Glutamatergic neuron (in vitro differentiated cells): Measurements from ENCODE around the gene JAGN1. TPM values are rescaled to one million over a fixed set of nuclear protein-coding genes. Genes with fewer than 3 reads are reported as not detected.
A peak's percentile ranks its signal among the peaks of the same experiment; 100 is the strongest.

Experiments
- DNase-seq: peaks from one replicate; pipeline ENCODE4 v3.0.0; 2022
- H3K27ac Mint-ChIP-seq: one replicate; pipeline ENCODE4 v1.8.0; 2020; ENCODE audit warnings: mild to moderate bottlenecking, mixed read lengths, inconsistent platforms; ENCODE audit not compliant: unreplicated experiment
- H3K27me3 Mint-ChIP-seq: one replicate; pipeline ENCODE4 v1.8.0; 2020; ENCODE audit warnings: mild to moderate bottlenecking, moderate library complexity, mixed read lengths, inconsistent platforms; ENCODE audit not compliant: unreplicated experiment
- H3K36me3 Mint-ChIP-seq: one replicate; pipeline ENCODE4 v1.8.0; 2020; ENCODE audit warnings: mild to moderate bottlenecking, mixed read lengths, inconsistent platforms; ENCODE audit not compliant: unreplicated experiment
- H3K4me1 Mint-ChIP-seq: one replicate; pipeline ENCODE4 v1.8.0; 2020; ENCODE audit warnings: mild to moderate bottlenecking, low read depth, mixed read lengths, inconsistent platforms; ENCODE audit not compliant: unreplicated experiment
- H3K4me3 Mint-ChIP-seq: one replicate; pipeline ENCODE4 v1.8.0; 2020; ENCODE audit warnings: mild to moderate bottlenecking, mixed read lengths, inconsistent platforms; ENCODE audit not compliant: unreplicated experiment
- H3K9me3 Mint-ChIP-seq: one replicate; pipeline ENCODE4 v1.8.0; 2020; ENCODE audit warnings: mild to moderate bottlenecking, moderate library complexity, mixed read lengths, inconsistent platforms; ENCODE audit not compliant: unreplicated experiment
- long read RNA-seq: library from polyadenylated mRNA; unstranded; transcript quantifications from one replicate; pipeline ENCODE4 v2.0.0, GENCODE V29; 2020; ENCODE audit not compliant: unreplicated experiment
- total RNA-seq: library from RNA; stranded (reverse); fragmentation: NEBNext Ultra II Directional; extraction: Animal tissue kit (Norgen Biotek cat#: 25700); gene quantifications from one replicate; pipeline ENCODE4 v1.2.1, GENCODE V29; 2021; ENCODE audit not compliant: unreplicated experiment
- TF ChIP-seq, protein P1 (sequence below): fragments of 200-600 bp; sonication (generic); IDR thresholded peaks from one replicate; pipeline ENCODE4 v1.5.0; 2021; ENCODE audit not compliant: partially characterized antibody, unreplicated experiment

The JAGN1 gene
- total RNA-seq, result 37.8 TPM
- long read RNA-seq, transcript JAGN1-201 (2 exons, 1,675 nt), result major isoform, 64 of 68 reads
- long read RNA-seq, partial matches to known transcripts, result 1 of 68 reads
- long read RNA-seq, other reads (novel, unspliced or antisense), result 2 of 68 reads

DNA sequence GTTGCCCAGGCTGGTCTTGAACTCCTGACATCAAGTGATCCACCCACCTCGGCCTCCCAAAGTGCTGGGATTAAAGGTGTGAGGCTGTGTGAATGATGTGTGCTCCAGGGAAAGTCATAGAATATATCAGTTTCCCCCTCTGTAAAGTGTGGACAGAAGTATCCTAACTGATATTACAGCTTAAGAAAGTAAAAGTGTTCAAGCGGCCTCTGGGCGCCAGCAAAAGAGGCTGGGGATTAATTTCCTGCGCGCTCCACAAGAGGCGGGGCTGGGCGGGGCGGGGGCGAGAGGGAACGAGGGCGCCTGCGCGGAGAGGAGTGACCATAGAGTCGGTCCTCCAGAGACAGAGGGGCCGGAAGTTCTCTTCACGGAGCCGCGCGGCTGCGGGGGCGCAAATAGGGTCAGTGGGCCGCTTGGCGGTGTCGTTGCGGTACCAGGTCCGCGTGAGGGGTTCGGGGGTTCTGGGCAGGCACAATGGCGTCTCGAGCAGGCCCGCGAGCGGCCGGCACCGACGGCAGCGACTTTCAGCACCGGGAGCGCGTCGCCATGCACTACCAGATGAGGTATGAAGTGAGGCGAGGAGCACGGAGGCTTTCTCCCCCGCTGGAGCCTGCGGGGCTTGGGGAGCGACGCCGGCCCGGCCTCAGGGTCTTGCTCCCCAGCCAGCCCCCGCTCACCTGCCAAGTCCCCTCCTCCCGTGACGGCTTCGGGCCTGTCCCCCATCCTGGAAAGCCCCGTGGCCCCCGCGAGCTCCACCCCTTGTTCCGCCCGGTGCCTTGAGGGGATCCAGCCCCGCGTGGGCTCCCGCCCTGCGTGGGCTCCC is at the start of gene JAGN1:
TSS of gene JAGN1 (plus strand) at position 362 of the 823 bp plus-strand sequence. CDS start at position 475, 113 bp downstream.
- H3K27ac Mint-ChIP-seq, result peak within 1 kb of the TSS; percentile 95
- H3K4me1 Mint-ChIP-seq, result peaks cover 4% of the 10 kb centered on the region
- H3K9me3 Mint-ChIP-seq, result peaks cover 5% of the 10 kb centered on the region
- no peaks in the 10 kb centered on the region for H3K36me3 Mint-ChIP-seq
- peak within 1 kb of the TSS; percentile 94 for H3K4me3 Mint-ChIP-seq
- peak; percentile 91 for DNase-seq
- TF ChIP-seq, protein P1, sequence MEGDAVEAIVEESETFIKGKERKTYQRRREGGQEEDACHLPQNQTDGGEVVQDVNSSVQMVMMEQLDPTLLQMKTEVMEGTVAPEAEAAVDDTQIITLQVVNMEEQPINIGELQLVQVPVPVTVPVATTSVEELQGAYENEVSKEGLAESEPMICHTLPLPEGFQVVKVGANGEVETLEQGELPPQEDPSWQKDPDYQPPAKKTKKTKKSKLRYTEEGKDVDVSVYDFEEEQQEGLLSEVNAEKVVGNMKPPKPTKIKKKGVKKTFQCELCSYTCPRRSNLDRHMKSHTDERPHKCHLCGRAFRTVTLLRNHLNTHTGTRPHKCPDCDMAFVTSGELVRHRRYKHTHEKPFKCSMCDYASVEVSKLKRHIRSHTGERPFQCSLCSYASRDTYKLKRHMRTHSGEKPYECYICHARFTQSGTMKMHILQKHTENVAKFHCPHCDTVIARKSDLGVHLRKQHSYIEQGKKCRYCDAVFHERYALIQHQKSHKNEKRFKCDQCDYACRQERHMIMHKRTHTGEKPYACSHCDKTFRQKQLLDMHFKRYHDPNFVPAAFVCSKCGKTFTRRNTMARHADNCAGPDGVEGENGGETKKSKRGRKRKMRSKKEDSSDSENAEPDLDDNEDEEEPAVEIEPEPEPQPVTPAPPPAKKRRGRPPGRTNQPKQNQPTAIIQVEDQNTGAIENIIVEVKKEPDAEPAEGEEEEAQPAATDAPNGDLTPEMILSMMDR, result no peak
- H3K27me3 Mint-ChIP-seq, result peaks cover 2% of the 10 kb centered on the region

DNA sequence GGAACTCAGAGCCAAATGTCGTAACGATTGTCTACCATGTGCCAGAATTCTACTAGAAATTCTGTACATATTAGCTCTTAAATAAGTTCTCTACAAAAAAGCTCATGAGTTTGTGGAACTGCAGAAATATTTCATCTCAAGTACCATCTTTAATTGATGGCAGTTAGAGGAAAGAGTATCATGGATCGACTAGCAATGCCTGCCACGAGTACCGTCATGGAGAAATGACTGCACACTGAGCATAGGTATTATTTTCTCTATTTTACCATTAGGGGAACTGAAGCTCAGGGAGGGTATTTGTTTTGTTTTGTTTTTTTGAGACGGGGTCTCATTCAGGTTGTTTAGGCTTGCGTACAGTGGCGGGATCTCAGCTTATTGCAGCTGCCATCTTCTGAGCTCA is 49.4 kb upstream of the JAGN1 start:
- peaks cover 9% of the 10 kb centered on the region for H3K4me1 Mint-ChIP-seq
- TF ChIP-seq, protein P1, result no peak
- no peak overlapping the region for H3K4me3 Mint-ChIP-seq
- H3K27me3 Mint-ChIP-seq, result no peaks in the 10 kb centered on the region
- H3K36me3 Mint-ChIP-seq, result peaks cover 5% of the 10 kb centered on the region
- no peak overlapping the region for H3K27ac Mint-ChIP-seq
- DNase-seq, result no peak
- H3K9me3 Mint-ChIP-seq, result peaks cover 5% of the 10 kb centered on the region

DNA sequence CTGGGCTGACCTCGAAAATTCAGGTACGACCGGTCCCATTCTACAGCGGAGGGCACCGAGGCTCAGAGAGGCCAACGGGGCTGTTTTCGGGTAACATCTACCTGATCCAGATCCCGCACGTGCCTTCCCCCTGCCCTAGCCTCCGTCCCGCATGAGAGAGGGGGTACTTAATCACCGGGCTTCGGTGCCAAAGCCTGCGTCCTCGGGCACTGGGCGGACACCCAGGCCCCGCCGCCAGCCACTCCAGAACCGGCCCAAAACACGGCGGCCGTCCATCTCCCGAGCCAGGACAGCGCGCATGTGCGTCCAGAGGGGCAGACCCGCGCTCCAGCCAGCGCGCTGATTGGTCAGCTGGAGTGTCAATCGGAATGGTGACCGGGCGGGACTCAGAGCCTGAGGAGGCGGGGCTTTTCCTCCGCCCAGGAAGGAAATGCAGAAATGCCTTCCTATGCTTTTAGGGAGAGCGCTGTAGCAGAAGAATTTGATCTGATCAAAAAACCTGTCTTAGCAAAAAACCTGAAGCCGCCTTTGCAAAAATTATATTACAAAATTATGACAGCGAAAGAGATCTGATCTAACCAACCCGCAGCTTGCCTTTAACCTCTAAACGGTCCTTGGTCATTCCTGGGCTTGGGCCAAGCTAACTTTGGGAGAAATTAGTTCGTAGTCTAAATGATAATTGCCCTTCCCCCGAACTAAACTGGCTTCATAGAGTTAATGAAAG is 46.5 kb upstream of the JAGN1 start, which contains the start of gene RPUSD3:
TSS of gene RPUSD3 (minus strand) at position 294 of the 724 bp plus-strand sequence. CDS start at position 276, 18 bp downstream.
- peaks cover 6% of the 10 kb centered on the region for H3K9me3 Mint-ChIP-seq
- TF ChIP-seq, protein P1, result no peak
- H3K4me1 Mint-ChIP-seq, result peaks cover 23% of the 10 kb centered on the region

DNA sequence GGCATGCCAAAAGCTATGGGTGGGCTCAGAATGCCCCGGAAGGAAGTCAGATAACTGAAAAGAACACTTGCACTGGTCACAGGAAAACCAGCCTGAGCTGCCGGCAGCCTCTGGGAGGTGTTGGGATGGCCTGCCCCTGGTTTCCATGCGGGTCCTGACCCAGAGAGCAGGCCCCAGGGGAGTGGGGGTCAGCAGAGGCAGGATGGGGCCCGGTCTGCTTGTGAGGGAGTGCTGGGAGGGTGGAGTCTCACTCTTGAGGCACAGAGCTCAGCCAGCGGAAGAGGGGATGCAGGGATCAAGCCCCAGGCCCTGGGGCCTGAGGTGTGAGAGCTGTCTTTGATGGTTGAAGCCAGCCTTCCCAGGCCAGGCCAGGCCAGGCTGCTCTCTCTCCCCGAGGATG is 44.2 kb upstream of the JAGN1 start:
- peaks cover 5% of the 10 kb centered on the region for H3K36me3 Mint-ChIP-seq
- H3K27ac Mint-ChIP-seq, result no peak overlapping the region
- DNase-seq, result no peak
- H3K27me3 Mint-ChIP-seq, result peaks cover 6% of the 10 kb centered on the region
- TF ChIP-seq, protein P1, result no peak
- no peak overlapping the region for H3K4me3 Mint-ChIP-seq
- H3K9me3 Mint-ChIP-seq, result peaks cover 2% of the 10 kb centered on the region
- H3K4me1 Mint-ChIP-seq, result peaks cover 42% of the 10 kb centered on the region

More for the DNA sequence above, 46.5 kb upstream of the JAGN1 start, which contains the start of gene RPUSD3:
- H3K36me3 Mint-ChIP-seq, result peaks cover 5% of the 10 kb centered on the region
- peak within 1 kb of the TSS; percentile 96 for H3K4me3 Mint-ChIP-seq
- peak; percentile 99 for DNase-seq
- peaks cover 2% of the 10 kb centered on the region for H3K27me3 Mint-ChIP-seq
- H3K27ac Mint-ChIP-seq, result peak within 1 kb of the TSS; percentile 64
